Gastroesophageal sphincter (tissue), 4 donors: Measurements from ENCODE around the gene BCR. TPM values are rescaled to one million over a fixed set of nuclear protein-coding genes. Genes with fewer than 3 reads are reported as not detected.
A peak's percentile ranks its signal among the peaks of the same experiment; 100 is the strongest.

ENCODE experiments used
- ATAC-seq: fragments of 150-250 bp; one replicate; pipeline ENCODE4 v1.9.1; 2016; ENCODE audit warnings: mild to moderate bottlenecking, moderate library complexity
- H3K27ac ChIP-seq, 4 donors: fragments of 200-600 bp; sonication (generic) in 3 of 4; 1 replicate in 3 of 4; 2 replicates in 1 of 4; pipeline ENCODE4 v1.5.1; 2016 to 2019
- H3K27me3 ChIP-seq: fragments of 200-600 bp; sonication (generic); one replicate; pipeline ENCODE4 v1.5.1; 2019
- H3K36me3 ChIP-seq, 2 donors: fragments of 200-600 bp; sonication (generic); one replicate each; pipeline ENCODE4 v1.5.1; 2019; ENCODE audit warnings: control low read depth in 1 of 2
- H3K4me1 ChIP-seq, 3 donors: fragments of 200-600 bp; sonication (generic); 1 replicate in 2 of 3; 2 replicates in 1 of 3; pipeline ENCODE4 v1.5.1; 2016 to 2019; ENCODE audit warnings: control low read depth in 2 of 3
- H3K4me3 ChIP-seq, 2 donors: fragments of 200-600 bp; sonication (generic); one replicate each; pipeline ENCODE4 v1.5.1; 2019; ENCODE audit warnings: mild to moderate bottlenecking in 1 of 2, moderate library complexity in 1 of 2
- H3K9me3 ChIP-seq, 3 donors: fragments of 200-600 bp; sonication (generic); one replicate each; pipeline ENCODE4 v1.5.1; 2017 to 2019; ENCODE audit warnings: control low read depth in 2 of 3
- EP300 ChIP-seq: sonication (generic); formaldehyde crosslinking; IDR thresholded peaks from one replicate; pipeline ENCODE4 v1.6.1; 2017; ENCODE audit warnings: antibody characterized with exemption, mild to moderate bottlenecking
- POLR2A ChIP-seq, 2 donors: fragments of 450-650 bp; IDR thresholded peaks; one replicate each; pipeline ENCODE4 v1.6.1; 2017; ENCODE audit warnings: antibody characterized with exemption in 2 of 2, mild to moderate bottlenecking in 2 of 2, moderate library complexity in 1 of 2
- POLR2AphosphoS5 ChIP-seq: sonication (generic); formaldehyde crosslinking; IDR thresholded peaks from one replicate; pipeline ENCODE4 v1.6.1; 2017; ENCODE audit warnings: antibody characterized with exemption
- WGBS, 2 donors: methylation state at CpG; one replicate each; pipeline ENCODE4 v1.1.5; 2018; ENCODE audit warnings: low coverage in 1 of 2; 5-methylcytosine and 5-hydroxymethylcytosine counted together
- total RNA-seq, 4 donors: library from RNA; depleted of rRNA; stranded (reverse); fragments of >200 nt; gene quantifications; one replicate each; pipeline ENCODE4 v1.1.0, GENCODE V29; 2016
- TF ChIP-seq, protein P1 (sequence below), 4 experiments: fragments of 200-600 bp in 2 of 4; fragments of 450-650 bp in 2 of 4; sonication (generic) in 1 of 4; IDR thresholded peaks; one replicate each; pipeline ENCODE4 v1.5.1; 2017 to 2019; ENCODE audit warnings: antibody characterized with exemption in 4 of 4, mild to moderate bottlenecking in 2 of 4, moderate library complexity in 2 of 4

The BCR gene
- total RNA-seq, 4 donors from 2014 or later: 39.2 to 81.1 (median 46.2) TPM

DNA sequence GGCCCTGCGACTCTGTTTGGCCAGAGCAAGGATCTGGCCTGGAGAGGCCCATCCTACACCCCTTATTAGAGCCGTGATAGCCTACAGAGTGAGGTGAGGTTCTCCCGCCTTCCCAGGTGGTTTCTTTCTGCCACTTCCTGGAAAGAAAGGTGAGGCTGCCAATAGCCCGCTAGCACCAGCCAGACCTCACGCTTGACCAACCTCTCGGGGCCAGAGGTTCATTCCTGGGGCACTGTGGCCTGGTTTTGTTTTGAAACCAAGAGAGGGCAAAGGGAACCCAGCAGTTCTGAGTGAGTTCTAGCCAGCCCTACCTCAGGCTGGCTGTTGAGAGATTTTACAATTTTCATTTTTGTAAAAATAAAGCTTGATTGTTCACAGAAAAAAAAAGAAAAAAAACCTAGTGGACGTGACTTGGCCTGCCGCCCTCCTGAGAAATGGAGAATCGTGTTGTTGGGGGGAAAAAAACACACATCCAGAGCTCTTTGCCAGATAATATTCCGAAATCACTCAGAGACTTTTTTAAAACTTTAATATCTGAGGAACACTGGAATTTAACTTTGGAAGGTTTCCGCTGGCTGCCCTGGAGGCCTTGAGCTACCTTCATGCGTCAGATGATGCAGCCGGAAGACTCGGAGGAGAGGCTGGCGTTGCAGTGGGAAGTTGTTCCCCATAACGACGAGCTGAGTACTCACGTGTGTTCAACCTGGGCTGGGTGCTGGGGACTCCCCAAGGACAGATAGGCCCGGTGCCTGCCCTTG lies 84.5 kb downstream of the BCR start:
- Histone ChIP-seq H3K27me3 (no peaks in the 10 kb centered on the region), H3K9me3 (no peaks in the 10 kb centered on the region), H3K36me3 (peaks cover 0 to 94% of the 10 kb centered on the region in 2 donors), H3K4me3 (no peak overlapping the region), H3K4me1 (peaks cover 0 to 11% (median 0%) of the 10 kb centered on the region in 3 donors), H3K27ac (peak overlapping the region in 2 of 4 donors; percentile 24 to 47)
- peak; percentile 50 for ATAC-seq
- WGBS, 2 donors: 71 to 78% methylated on average over 12 of the region's 19 CpGs
- TF ChIP-seq EP300 (no peak), POLR2A (IDR thresholded peaks at IDR 0.05) (no peak), POLR2AphosphoS5 (no peak)
- TF ChIP-seq, protein P1, sequence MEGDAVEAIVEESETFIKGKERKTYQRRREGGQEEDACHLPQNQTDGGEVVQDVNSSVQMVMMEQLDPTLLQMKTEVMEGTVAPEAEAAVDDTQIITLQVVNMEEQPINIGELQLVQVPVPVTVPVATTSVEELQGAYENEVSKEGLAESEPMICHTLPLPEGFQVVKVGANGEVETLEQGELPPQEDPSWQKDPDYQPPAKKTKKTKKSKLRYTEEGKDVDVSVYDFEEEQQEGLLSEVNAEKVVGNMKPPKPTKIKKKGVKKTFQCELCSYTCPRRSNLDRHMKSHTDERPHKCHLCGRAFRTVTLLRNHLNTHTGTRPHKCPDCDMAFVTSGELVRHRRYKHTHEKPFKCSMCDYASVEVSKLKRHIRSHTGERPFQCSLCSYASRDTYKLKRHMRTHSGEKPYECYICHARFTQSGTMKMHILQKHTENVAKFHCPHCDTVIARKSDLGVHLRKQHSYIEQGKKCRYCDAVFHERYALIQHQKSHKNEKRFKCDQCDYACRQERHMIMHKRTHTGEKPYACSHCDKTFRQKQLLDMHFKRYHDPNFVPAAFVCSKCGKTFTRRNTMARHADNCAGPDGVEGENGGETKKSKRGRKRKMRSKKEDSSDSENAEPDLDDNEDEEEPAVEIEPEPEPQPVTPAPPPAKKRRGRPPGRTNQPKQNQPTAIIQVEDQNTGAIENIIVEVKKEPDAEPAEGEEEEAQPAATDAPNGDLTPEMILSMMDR (IDR thresholded peaks at IDR 0.05): no peak

DNA sequence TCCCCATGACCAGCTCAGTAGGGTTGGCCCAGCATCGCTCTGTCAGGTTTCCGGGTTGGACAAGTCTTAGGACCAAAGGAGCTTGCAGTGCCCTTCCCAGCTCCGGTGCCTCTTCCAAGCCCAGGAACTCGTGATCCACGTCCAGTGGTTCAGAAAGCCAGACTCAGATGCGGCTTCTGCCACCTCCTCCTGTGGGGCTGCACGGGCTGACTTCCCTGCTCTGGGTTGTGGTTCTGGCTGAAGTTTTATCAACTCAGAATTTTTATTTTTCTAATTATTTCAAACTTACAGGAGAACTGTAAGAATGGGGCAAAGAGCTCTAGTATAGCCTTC lies 85.0 kb downstream of the BCR start:
- H3K36me3 ChIP-seq: peaks cover 0 to 97% of the 10 kb centered on the region in 2 donors
- TF ChIP-seq EP300 (no peak), POLR2A (IDR thresholded peaks at IDR 0.05) (no peak), POLR2AphosphoS5 (no peak)
- TF ChIP-seq, protein P1 (IDR thresholded peaks at IDR 0.05): no peak
- peaks cover 0 to 14% (median 0%) of the 10 kb centered on the region in 3 donors for H3K4me1 ChIP-seq
- H3K27ac ChIP-seq: peak overlapping the region in 1 of 4 donors; percentile 24
- WGBS, 2 donors: 89 to 96% methylated on average over 5 of the region's 7 CpGs
- H3K9me3 ChIP-seq: no peaks in the 10 kb centered on the region
- no peak overlapping the region for H3K4me3 ChIP-seq
- no peak for ATAC-seq
- no peaks in the 10 kb centered on the region for H3K27me3 ChIP-seq

DNA sequence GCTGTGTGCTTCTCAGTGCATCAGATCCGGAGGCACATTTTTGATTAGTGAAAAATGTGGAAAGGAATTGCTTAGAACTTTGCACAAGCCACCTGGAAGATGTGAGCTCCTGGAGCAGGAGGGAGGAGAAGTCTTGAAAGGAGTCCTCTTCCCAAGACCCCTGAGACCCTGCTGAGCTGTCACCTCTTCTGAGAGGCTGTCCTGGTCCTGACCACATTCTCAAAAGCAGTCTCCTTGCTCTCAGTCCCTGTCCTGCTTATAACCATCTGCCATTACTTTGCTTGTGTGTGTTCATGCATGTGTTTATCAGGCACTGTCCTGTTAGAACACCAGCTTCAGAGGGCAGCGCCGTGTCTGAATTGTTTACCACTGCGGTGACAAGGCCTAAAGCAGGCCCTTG lies 86.5 kb downstream of the BCR start:
- WGBS, 2 donors: no CpG with 5 or more reads among the region's 4 CpGs
- Histone ChIP-seq H3K9me3 (no peaks in the 10 kb centered on the region), H3K36me3 (peaks cover 0 to 97% of the 10 kb centered on the region in 2 donors), H3K27me3 (no peaks in the 10 kb centered on the region), H3K27ac (no peak overlapping the region), H3K4me3 (no peak overlapping the region), H3K4me1 (peaks cover 0 to 19% (median 0%) of the 10 kb centered on the region in 3 donors)
- ATAC-seq: no peak
- no peak for TF ChIP-seq POLR2A (IDR thresholded peaks at IDR 0.05)
- TF ChIP-seq, protein P1 (IDR thresholded peaks at IDR 0.05): no peak
- no peak for TF ChIP-seq EP300
- TF ChIP-seq POLR2AphosphoS5: no peak

DNA sequence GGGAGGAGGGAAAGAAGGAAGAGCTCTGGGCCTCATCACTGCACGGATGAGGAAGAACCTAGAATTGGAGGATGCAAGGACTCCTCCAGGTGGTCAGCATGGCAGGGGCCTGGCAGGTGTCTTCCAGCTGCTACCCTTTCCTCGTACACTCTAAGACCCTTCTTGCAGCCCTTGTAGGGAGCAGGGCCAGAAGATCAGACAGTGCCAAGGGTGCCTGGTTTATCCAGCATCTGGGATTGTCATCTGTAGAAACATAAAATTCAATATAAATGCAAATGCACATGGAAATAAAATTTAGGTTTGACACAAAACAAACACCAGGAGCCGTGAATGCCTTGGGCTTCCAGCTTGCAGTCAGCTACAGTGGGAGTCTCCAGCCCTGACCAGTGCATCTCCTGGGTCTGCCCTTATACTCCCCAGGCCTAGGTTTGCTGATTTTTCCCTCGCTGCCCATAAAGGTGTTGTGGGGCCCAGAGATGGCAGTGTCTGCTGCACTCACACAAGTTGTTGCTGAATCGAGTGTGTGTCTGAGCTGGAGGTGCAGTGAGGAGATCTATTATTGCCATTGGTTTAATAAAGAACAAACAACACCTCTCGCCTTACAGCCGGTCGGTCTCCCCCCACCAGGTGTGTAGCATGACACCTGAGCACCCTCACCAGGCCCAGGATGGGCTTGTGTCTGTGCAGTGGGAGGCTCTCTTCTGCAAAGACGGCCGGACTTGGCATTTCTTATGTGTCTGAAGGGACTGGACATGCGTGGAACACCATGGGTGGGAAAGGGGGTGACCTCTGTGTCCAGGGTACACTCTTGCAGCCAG lies 87.1 kb downstream of the BCR start:
- no peak for TF ChIP-seq POLR2A (IDR thresholded peaks at IDR 0.05)
- TF ChIP-seq, protein P1 (IDR thresholded peaks at IDR 0.05): no peak
- no peak for TF ChIP-seq EP300
- no peak for TF ChIP-seq POLR2AphosphoS5
- no peaks in the 10 kb centered on the region for H3K9me3 ChIP-seq
- H3K27me3 ChIP-seq: no peaks in the 10 kb centered on the region
- H3K36me3 ChIP-seq: peaks cover 0 to 97% of the 10 kb centered on the region in 2 donors
- peaks cover 0 to 19% (median 0%) of the 10 kb centered on the region in 3 donors for H3K4me1 ChIP-seq
- ATAC-seq: no peak
- 86 to 100% methylated on average over 1 to 8 of the region's 11 CpGs for WGBS, 2 donors
- no peak overlapping the region for H3K27ac ChIP-seq
- H3K4me3 ChIP-seq: no peak overlapping the region
